Stomach (tissue), 4 donors: Measurements from ENCODE around the gene CLIC1.

Experiments
- CTCF ChIP-seq, 7 experiments: fragments of 450-650 bp in 4 of 7; fragments of 200-600 bp in 3 of 7; sonication (generic) in 3 of 7; IDR thresholded peaks; one replicate each; pipeline ENCODE4 v1.5.1; 2016 to 2019; ENCODE audit warnings: antibody characterized with exemption in 7 of 7, control low read depth in 2 of 7, mild to moderate bottlenecking in 1 of 7
- EP300 ChIP-seq: sonication (generic); formaldehyde crosslinking; IDR thresholded peaks from one replicate; pipeline ENCODE4 v1.6.1; 2017; ENCODE audit warnings: antibody characterized with exemption
- POLR2A ChIP-seq, 4 donors: fragments of 450-650 bp; IDR thresholded peaks; one replicate each; pipeline ENCODE4 v1.6.1; 2016; ENCODE audit warnings: antibody characterized with exemption in 4 of 4, control low read depth in 2 of 4, mild to moderate bottlenecking in 1 of 4, moderate library complexity in 1 of 4

- TF ChIP-seq CTCF (IDR thresholded peaks at IDR 0.05) (no peak), EP300 (no peak), POLR2A (IDR thresholded peaks at IDR 0.05) (no peak)
These were observed 49.1 kb upstream of the CLIC1 start for GRCh38 chr6:31785475-31785874.
